GM08714 (cell line): Measurements from ENCODE around the gene RAB31.

Source experiments
- H3K4me3 ChIP-seq: fragments of 200-500 bp; sonication (Bioruptor generic); 2 replicates; pipeline ENCODE4 v1.5.1; 2014; ENCODE audit warnings: mild to moderate bottlenecking, low read length, inconsistent platforms
- ZNF274 ChIP-seq: IDR thresholded peaks from 2 replicates; pipeline ENCODE4 v1.6.1; 2012; ENCODE audit warnings: mild to moderate bottlenecking, low read depth, low read length

Gene RAB31

GRCh38 chr18:9743200-9744016 lies 35.3 kb downstream of the RAB31 start:
- no peak for TF ChIP-seq ZNF274
- H3K4me3 ChIP-seq = no peak overlapping the region

GRCh38 chr18:9746958-9747357 lies 38.9 kb downstream of the RAB31 start:
- TF ChIP-seq ZNF274 = no peak
- no peak overlapping the region for H3K4me3 ChIP-seq

GRCh38 chr18:9749611-9750010 lies 41.5 kb downstream of the RAB31 start:
- no peak for TF ChIP-seq ZNF274
- no peak overlapping the region for H3K4me3 ChIP-seq

- no peak for TF ChIP-seq ZNF274
- H3K4me3 ChIP-seq = no peak overlapping the region
Measured at GRCh38 chr18:9750112-9750511, 42.0 kb downstream of the RAB31 start.

- no peak for TF ChIP-seq ZNF274
- no peak overlapping the region for H3K4me3 ChIP-seq
Measured at GRCh38 chr18:9750606-9751304, 42.7 kb downstream of the RAB31 start.

GRCh38 chr18:9751371-9752031 lies 43.4 kb downstream of the RAB31 start:
- no peak for TF ChIP-seq ZNF274
- no peak overlapping the region for H3K4me3 ChIP-seq

- TF ChIP-seq ZNF274 = no peak
- no peak overlapping the region for H3K4me3 ChIP-seq
Measured at GRCh38 chr18:9753846-9754245, 45.7 kb downstream of the RAB31 start.

- no peak for TF ChIP-seq ZNF274
- H3K4me3 ChIP-seq = no peak overlapping the region
Measured at GRCh38 chr18:9755110-9755509, 47.0 kb downstream of the RAB31 start.

GRCh38 chr18:9755615-9756014 lies 47.5 kb downstream of the RAB31 start:
- no peak for TF ChIP-seq ZNF274
- no peak overlapping the region for H3K4me3 ChIP-seq

GRCh38 chr18:9756271-9756932 lies 48.3 kb downstream of the RAB31 start:
- H3K4me3 ChIP-seq = no peak overlapping the region
- no peak for TF ChIP-seq ZNF274

- no peak overlapping the region for H3K4me3 ChIP-seq
- TF ChIP-seq ZNF274 = no peak
Measured at GRCh38 chr18:9756933-9757470, 48.9 kb downstream of the RAB31 start.

- TF ChIP-seq ZNF274 = no peak
- H3K4me3 ChIP-seq = no peak overlapping the region
Measured at GRCh38 chr18:9757827-9758621, 49.9 kb downstream of the RAB31 start.

GRCh38 chr18:9758624-9759075 lies 50.5 kb downstream of the RAB31 start:
- no peak for TF ChIP-seq ZNF274

More at GRCh38 chr18:9758624-9759075, 50.5 kb downstream of the RAB31 start:
- no peak overlapping the region for H3K4me3 ChIP-seq
